HAP-1 (cell line): ENCODE measurements around the gene INO80E.
"Not testable (repeated sequence)": the region's sequence is repeated elsewhere in the genome, so short reads cannot be mapped to it uniquely, and the experiment has no call there.

Experiments
- DNase-seq, 2 experiments: peaks; one replicate each; pipeline ENCODE4 v3.0.0-alpha.2; 2016 to 2020; ENCODE audit warnings: low spot score in 2 of 2
- H3K27me3 ChIP-seq: fragments of 250-450 bp; sonication (Bioruptor Pico); 2 replicates; pipeline ENCODE4 v1.5.1; 2020; ENCODE audit warnings: low read depth, mild to moderate bottlenecking, moderate library complexity
- H3K36me3 ChIP-seq: fragments of 250-450 bp; sonication (Bioruptor Pico); replicated peaks from 2 replicates; pipeline ENCODE4 v1.5.1; 2020; ENCODE audit warnings: mild to moderate bottlenecking
- H3K4me1 ChIP-seq: fragments of 250-450 bp; sonication (Bioruptor Pico); 2 replicates; pipeline ENCODE4 v1.5.1; 2020; ENCODE audit warnings: mild to moderate bottlenecking
- H3K4me3 ChIP-seq: fragments of 250-450 bp; sonication (Bioruptor Pico); 2 replicates; pipeline ENCODE4 v1.5.1; 2020; ENCODE audit warnings: mild to moderate bottlenecking, moderate library complexity
- H3K9me3 ChIP-seq: fragments of 250-450 bp; sonication (Bioruptor Pico); 2 replicates; pipeline ENCODE4 v1.5.1; 2020; ENCODE audit warnings: mild to moderate bottlenecking, moderate library complexity
- in situ Hi-C: fragments of 300-500 bp; cut with MboI; formaldehyde crosslinking; loops from 3 replicates; pipeline ENCODE4 v1.14.3; 2020; ENCODE audit warnings: low sequenced_read_pairs, inconsistent platforms, mixed read lengths

The INO80E gene

DNA sequence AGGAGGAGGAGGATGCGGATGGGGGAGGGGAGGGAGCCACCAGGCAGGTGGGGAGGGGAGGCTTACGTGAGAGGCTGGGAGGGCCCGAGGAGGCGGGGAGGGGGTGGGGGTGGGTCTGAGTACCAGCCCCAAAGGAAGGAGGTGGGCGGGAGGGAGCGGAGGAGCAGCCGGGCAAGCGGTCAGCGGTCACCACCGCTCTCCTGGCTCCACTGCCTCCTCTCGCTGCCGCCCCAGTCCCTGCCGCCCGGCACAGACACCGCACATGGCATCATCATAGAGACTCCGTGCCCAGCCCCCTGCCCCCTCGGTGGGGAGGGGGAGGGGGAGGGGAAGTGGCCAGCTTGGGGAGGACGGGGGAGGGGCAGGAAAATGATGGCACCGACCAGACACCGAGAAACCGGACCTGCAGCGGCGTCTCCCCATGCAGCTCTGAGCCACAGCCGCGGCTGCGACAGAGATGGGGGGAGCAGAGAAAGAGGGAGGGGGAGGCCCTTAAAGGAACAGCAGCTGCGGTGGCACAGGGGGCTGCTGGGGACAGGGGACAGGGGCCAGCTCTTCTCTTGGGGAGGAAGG, 34.9 kb downstream of the INO80E start, which contains the start of gene TLCD3B:
Gene TLCD3B (minus strand): TSS at position 431 of the 573 bp plus-strand sequence. CDS start 744 bp downstream, outside the sequence.
- no peaks in the 10 kb centered on the region for H3K4me1 ChIP-seq
- no peaks in the 10 kb centered on the region for H3K36me3 ChIP-seq
- H3K4me3 ChIP-seq = no peak within 1 kb of the TSS
- in situ Hi-C loops = loop anchor here (25.0 kb wide), 1 partner anchor 919 kb away; no protein-coding TSS in a partner anchor
- peaks cover 47% of the 10 kb centered on the region for H3K27me3 ChIP-seq
- no peak for DNase-seq
- no peaks in the 10 kb centered on the region for H3K9me3 ChIP-seq

DNA sequence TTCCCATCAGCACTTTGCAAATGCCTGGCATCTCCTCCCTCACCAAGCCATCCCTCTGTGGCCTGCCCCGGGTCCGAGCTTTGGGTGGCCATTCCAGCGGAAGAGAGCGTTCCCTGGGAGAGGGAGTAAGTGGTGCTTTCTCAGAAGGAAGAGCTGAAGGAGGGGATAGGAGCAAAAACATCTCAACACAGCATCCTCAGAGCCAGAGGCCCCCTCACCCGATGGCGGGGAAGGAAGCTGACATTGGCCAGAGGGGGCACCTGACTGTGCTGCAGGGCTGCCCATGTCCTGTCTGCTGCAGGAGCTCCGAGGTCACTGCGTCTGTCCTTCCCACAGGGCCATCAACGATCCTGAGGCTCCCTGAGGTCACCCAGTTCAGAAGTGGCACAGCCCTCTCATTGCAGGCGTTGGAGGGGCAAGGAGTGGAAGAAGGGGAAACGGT, 35.5 kb downstream of the INO80E start:
- DNase-seq = no peak
- no peaks in the 10 kb centered on the region for H3K36me3 ChIP-seq
- in situ Hi-C loops = loop anchor here (25.0 kb wide), 1 partner anchor 919 kb away; no protein-coding TSS in a partner anchor
- no peaks in the 10 kb centered on the region for H3K4me1 ChIP-seq
- peaks cover 41% of the 10 kb centered on the region for H3K27me3 ChIP-seq
- no peaks in the 10 kb centered on the region for H3K9me3 ChIP-seq
- H3K4me3 ChIP-seq = no peak overlapping the region

DNA sequence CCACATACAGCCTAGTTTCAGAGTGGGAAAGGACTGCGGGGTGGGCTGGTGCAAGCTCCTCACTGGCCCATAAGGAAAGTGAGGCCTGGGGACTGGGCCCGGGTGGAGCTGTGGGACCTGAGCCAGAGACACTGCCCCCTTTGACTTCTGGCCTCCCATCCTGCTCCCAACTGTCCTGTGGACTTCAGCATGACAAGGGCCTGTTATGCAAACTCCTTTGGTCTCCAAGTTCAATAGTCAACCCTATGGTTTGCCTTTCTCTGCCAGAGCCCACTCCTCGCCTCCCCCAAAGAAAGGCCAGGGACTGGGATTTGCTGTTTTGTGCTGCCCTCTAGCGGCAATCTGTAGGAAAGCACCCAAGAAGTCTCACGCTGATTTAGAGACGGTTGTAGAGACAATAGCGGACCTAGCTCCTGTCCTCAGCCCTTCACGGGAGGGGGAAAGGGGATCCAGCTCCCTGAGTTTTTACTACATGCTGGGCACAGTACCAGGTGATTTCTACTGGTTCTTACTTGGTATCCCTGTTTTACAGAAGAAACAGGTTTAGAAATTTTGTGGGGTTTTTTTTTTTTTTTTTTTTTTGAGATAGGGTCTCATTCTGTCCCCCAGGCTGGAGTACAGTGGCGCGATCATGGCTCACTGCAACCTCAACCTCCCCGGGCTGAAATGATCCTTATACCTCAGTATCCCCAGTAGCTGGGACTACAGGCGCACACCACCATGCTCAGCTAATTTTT, 36.2 kb downstream of the INO80E start:
- Histone ChIP-seq H3K4me3 (no peak overlapping the region), H3K4me1 (no peaks in the 10 kb centered on the region), H3K9me3 (no peaks in the 10 kb centered on the region), H3K27me3 (peaks cover 35% of the 10 kb centered on the region), H3K36me3 (no peaks in the 10 kb centered on the region)
- peak; percentile 70 to 80 for DNase-seq
- in situ Hi-C loops = loop anchor here (25.0 kb wide), 1 partner anchor 920 kb away; no protein-coding TSS in a partner anchor

DNA sequence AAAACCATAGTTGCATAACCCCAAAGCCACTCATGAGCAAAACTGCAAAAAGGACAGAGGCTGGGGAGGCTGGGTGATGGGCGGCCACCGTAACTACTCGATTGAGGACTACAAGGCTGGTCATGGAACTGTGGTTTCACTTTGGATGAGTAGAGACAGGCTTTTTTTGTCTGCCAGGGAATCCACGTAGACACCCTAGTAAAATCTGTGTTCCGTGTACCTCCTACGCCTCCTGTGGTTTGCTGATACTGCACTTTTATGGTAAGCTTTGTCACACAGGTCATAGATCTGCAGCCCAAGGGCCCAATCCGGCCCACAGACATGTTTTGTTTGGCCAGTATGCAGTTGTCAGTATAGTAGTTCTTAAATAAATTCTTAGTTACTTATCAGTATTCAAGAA, 37.2 kb downstream of the INO80E start:
- DNase-seq = no peak
- no peaks in the 10 kb centered on the region for H3K36me3 ChIP-seq
- no peak overlapping the region for H3K4me3 ChIP-seq
- peaks cover 31% of the 10 kb centered on the region for H3K27me3 ChIP-seq
- in situ Hi-C loops = loop anchor here (25.0 kb wide), 1 partner anchor 921 kb away; no protein-coding TSS in a partner anchor
- no peaks in the 10 kb centered on the region for H3K4me1 ChIP-seq
- H3K9me3 ChIP-seq = no peaks in the 10 kb centered on the region

DNA sequence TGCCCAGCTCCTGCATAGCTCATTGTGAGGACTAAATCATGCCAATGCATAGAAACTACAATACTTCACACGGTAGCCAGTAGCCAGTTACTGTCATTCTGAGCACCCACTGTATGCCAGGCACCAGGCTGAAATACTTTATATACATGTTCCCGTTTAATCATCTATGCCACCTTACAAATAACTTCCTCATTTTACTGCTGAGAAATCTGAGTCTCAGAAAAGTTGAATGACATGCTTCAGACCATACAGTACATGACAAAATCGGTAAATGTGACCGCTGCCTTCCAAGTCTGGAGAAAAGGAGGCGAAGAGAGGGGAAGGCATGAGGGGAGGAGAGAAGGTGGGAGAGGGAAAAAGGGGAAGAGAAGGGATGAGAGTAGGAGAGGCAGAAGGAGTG, 44.2 kb downstream of the INO80E start:
- Histone ChIP-seq H3K36me3 (no peaks in the 10 kb centered on the region), H3K27me3 (no peaks in the 10 kb centered on the region; the same call in none of the 2 replicates), H3K4me3 (no peak overlapping the region), H3K4me1 (no peaks in the 10 kb centered on the region), H3K9me3 (no peaks in the 10 kb centered on the region)
- DNase-seq = no peak
- in situ Hi-C loops = loop anchor here (25.0 kb wide), 1 partner anchor 928 kb away; no protein-coding TSS in a partner anchor

DNA sequence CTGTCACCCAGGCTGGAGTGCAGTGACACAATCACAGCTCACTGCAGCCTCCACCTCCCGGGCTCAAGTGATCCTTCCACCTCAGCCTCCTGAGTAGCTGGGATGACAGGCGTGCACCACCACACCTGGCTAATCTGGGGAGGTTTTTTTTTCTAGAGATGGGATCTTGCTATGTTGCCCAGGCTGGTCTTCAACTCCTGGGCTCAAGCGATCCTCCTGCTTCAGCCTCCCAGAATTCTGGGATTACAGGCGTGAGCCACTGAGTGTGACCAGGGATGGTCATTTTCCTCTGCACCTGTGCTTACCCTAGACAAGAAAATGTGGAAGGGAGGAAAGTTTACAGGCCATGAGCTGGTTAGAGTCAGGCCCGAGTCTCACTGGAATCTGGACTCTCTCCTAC, 44.6 kb downstream of the INO80E start:
- in situ Hi-C loops = loop anchor here (25.0 kb wide), 1 partner anchor 928 kb away; no protein-coding TSS in a partner anchor
- not testable (repeated sequence) for H3K36me3 ChIP-seq, H3K4me1 ChIP-seq

DNA sequence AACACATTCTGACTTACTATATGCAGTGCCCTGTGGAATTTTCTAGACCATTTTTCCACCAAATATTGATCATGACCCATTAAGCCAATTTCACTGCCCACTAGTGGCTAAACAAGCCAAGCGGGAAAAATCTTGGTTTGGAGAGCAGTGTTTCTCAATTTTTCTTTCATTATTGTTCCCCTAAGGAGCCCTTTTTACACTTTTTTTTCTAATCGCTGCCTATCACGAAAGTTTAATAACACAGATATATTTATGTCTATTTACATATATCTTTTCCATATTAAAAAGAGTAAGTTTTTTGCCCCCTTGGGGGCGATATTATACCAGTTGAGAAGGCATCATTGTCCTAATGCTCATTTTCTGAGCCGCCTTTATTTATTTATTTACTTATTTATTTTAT, 45.8 kb downstream of the INO80E start:
- no peak for DNase-seq
- Histone ChIP-seq H3K36me3 (no peaks in the 10 kb centered on the region), H3K4me1 (no peaks in the 10 kb centered on the region), H3K27me3 (no peaks in the 10 kb centered on the region; the same call in 1 of the 2 replicates), H3K9me3 (no peaks in the 10 kb centered on the region), H3K4me3 (no peak overlapping the region)
- in situ Hi-C loops = loop anchor here (25.0 kb wide), 1 partner anchor 930 kb away; no protein-coding TSS in a partner anchor

More for the DNA sequence above, 44.6 kb downstream of the INO80E start:
- H3K4me3 ChIP-seq, H3K27me3 ChIP-seq, DNase-seq, H3K9me3 ChIP-seq: not testable (repeated sequence)

DNA sequence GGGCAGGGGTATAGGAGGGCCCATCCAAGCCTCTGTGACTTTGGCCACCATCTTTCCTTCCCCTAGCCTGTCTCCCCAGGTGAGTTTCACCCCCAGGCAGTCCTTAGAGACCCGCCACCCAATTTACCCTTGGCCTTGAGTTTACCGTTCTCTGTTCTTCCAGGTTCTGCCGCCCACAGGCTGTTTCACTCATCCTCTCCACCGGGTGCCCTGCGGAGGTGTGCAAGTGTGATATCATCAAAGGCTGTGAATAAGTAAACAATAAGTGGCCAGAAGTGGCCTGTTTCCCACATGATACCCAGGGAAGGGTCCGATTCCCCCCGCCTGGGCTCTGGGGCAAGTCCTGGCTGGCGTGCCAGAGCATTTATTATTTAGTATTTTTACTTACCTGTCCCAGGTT, 50.1 kb downstream of the INO80E start:
- in situ Hi-C loops = loop anchor here (25.0 kb wide), 1 partner anchor 934 kb away; no protein-coding TSS in a partner anchor
- no peak overlapping the region for H3K4me3 ChIP-seq
- H3K9me3 ChIP-seq = no peaks in the 10 kb centered on the region
- H3K27me3 ChIP-seq = no peaks in the 10 kb centered on the region
- H3K36me3 ChIP-seq = no peaks in the 10 kb centered on the region
- H3K4me1 ChIP-seq = peaks cover 11% of the 10 kb centered on the region
- DNase-seq = no peak

DNA sequence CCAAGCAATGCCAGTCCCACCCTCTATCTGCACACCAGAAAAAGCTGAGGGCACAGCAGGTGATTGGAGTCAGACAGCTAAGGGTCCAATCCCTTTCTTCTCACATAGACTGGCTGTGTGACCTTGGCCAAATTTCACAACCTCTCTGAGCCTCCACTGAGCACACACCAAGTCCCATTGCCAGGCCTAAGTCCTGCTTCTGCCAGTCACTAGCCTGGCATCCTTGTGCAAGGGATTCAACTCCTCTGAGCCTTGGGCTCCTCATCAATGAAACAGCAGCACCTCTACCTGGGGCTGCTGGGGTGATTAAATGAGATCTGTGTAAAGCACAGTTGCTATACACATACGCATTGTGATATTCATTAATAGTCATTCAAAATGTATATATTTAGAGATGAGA, 50.5 kb downstream of the INO80E start:
- Histone ChIP-seq H3K4me1 (peaks cover 11% of the 10 kb centered on the region), H3K4me3 (no peak overlapping the region), H3K9me3 (no peaks in the 10 kb centered on the region), H3K36me3 (no peaks in the 10 kb centered on the region), H3K27me3 (no peaks in the 10 kb centered on the region)
- in situ Hi-C loops = loop anchor here (25.0 kb wide), 1 partner anchor 934 kb away; no protein-coding TSS in a partner anchor
- no peak for DNase-seq

DNA sequence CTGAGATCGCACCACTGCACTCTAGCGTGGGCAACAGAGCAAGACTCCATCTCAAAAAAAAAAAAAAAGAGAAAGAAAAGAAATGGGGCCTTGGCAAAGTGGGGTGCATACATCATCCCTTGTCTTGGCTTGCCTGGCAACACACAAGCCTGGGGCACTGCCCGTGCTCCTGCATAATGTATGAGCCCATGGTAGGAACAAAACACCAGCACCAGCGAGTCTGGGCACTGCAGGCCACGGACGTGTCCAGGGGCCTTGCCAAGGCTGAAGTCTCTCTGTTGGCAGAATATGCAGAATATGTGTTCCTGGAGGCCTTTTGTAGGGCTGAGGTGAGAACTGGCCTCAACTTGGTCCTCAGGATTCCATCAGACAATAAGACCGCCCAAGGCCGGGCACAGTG, 53.8 kb downstream of the INO80E start:
- Histone ChIP-seq H3K9me3 (no peaks in the 10 kb centered on the region), H3K36me3 (no peaks in the 10 kb centered on the region), H3K4me1 (peaks cover 14% of the 10 kb centered on the region), H3K27me3 (no peaks in the 10 kb centered on the region), H3K4me3 (no peak overlapping the region)
- in situ Hi-C loops = loop anchor here (25.0 kb wide), 1 partner anchor 938 kb away; no protein-coding TSS in a partner anchor
- DNase-seq = no peak

DNA sequence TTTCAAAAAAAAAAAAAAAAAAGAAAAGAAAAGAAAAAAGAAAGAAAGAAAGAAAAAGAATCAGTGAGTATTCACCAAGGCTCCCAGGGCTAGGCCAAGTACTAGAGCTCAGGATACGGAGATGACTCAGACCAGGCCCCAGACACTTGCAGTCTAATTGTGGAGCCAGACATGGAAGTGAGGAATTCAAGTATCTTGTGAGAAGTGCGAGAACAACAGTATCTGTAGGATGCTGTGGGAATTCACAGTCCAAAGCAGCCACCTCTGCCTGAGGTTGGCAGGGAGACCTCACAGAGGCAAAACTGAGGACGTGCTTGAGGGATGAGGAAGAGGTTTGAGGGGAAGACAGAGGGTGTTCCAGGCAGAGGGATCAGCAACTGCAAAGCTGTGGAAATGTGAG, 55.5 kb downstream of the INO80E start:
- no peaks in the 10 kb centered on the region for H3K27me3 ChIP-seq
- H3K9me3 ChIP-seq = no peaks in the 10 kb centered on the region
- H3K4me3 ChIP-seq = no peak overlapping the region
- H3K4me1 ChIP-seq = peaks cover 14% of the 10 kb centered on the region
- in situ Hi-C loops = no loop called here
- no peaks in the 10 kb centered on the region for H3K36me3 ChIP-seq
- DNase-seq = no peak

DNA sequence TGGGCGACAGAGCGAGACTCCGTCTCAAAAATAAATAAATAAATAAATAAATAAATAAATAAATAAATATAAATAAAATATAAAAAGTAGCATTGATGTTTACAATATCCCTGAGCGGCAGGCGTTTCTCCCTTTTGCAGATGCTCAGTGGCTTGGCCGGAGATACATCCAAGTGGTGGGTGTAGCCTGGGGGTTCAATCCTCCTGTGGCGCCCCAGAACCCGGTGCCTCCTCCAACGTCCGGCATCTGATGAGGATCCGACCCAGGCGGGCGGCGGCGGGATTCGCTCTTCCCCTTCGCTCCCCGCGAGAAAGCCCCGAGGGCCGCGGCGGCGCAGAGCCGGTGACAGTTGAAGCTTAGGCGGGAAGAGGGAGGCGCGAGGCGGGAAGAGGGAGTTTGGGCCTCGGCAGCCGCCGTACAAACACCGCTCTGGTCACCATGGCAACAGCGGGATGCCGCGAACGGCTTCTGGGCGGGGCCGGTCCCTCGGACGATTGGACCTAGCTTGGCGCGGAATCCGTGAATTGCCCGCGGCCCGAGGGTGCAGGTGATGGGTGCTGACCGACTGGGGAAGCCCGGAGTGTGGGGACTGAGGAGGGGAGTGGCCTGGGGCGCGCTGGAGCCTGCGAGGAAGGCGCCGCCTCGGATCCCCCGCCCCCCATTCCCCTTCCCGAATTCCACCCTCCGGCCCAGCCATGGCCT, 56.8 kb downstream of the INO80E start:
- Histone ChIP-seq H3K36me3 (no peaks in the 10 kb centered on the region), H3K4me3 (peak overlapping the region; percentile 51), H3K9me3 (no peaks in the 10 kb centered on the region), H3K27me3 (no peaks in the 10 kb centered on the region), H3K4me1 (peaks cover 14% of the 10 kb centered on the region)
- peak; percentile 88 to 97 for DNase-seq
- in situ Hi-C loops = no loop called here

DNA sequence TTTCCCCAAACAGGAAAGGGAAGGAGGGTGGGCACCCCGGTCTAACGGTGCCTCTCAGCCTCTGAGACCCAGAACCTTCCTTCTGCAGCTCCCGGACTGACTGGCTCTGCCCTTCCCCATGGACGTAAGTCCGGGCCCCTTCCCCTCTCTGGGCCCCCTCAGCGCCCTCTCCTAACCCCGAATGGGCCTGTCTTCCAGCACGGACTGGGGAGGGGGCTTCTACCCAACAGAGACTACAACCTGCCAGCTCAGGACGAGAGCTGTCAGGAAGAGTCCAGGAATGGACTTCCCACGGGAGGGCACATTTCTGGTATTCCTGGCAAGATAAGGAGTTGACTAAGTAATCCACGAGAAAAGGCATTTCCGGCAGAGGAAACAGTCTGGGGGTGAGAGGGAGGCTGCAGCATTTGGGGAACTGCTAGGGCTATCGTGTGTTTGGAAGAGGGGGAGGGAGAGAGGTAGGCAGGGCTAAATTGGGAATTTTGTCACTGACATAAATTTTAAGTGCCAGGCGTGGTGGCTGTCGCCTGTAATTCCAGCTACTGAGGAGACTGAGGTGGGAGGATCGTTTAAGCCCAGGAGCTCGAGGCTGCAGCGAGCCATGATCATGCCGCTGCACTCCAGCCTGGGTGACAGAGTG, 57.5 kb downstream of the INO80E start:
- Histone ChIP-seq H3K27me3 (no peaks in the 10 kb centered on the region), H3K9me3 (no peaks in the 10 kb centered on the region), H3K4me3 (peak overlapping the region; percentile 51), H3K4me1 (peaks cover 13% of the 10 kb centered on the region), H3K36me3 (no peaks in the 10 kb centered on the region)
- peak in 1 of 2 experiments; percentile 47 for DNase-seq
- in situ Hi-C loops = no loop called here
